Amygdala (tissue), 56 donors: ENCODE results near the gene SCAF11.

ENCODE experiments used
- DNase-seq, 56 donors: peaks; one replicate each; lab custom pipeline; 2025; lab: John Stamatoyannopoulos, UW

Gene SCAF11

DNA sequence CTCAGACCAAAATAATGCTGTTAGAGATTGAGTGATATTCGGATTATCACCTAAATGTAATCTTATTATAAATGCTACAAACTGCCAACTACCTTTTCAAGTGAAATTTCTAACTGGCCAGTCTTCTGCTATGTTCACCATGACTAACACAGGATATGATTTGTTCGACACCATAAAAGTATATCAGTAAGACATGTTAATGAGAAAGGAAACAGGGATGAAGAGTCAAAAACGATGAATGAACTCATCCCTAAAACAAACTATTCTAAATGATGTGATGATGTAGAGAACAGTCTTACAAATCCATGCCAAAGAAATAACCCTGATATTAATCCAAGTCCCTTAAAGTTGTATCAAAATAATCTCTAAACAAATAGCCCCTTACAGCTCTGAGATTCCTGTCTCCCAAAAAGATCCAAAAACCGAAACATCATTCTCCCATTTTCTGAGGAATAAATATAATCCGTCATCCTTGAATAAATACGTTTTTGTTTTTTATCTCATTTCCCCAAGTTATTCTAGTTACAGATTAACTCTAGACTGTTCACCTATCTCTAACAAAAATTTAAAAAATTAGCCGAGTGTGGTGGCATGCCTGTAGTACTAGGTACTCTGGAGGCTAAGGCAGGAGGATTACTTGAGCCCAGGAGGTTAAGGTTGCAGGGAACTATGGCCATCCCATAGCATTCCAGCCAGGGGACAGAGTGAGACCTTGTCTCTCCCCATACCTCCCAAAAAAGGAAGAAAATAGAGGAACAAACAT lies 9.1 kb downstream of the SCAF11 start:
- no peak for DNase-seq

DNA sequence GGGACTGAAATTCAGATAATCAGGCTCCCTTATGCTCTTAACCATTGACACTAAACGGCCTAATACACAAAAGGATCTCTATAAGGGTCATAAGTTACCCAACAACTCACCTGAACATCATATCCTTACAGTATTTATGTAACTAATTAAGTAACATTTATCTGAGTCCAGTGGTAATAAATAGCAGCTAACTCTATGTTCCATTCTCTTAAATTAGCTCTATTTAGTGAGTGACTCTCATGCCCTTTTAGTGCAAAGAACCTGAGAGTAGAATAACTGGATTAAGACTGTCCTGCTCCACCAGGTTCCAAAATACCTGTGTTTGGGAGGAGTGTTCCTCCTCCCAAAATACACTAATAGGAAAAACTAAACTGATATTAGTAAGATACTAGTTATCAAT lies 9.8 kb downstream of the SCAF11 start:
- no peak for DNase-seq

DNA sequence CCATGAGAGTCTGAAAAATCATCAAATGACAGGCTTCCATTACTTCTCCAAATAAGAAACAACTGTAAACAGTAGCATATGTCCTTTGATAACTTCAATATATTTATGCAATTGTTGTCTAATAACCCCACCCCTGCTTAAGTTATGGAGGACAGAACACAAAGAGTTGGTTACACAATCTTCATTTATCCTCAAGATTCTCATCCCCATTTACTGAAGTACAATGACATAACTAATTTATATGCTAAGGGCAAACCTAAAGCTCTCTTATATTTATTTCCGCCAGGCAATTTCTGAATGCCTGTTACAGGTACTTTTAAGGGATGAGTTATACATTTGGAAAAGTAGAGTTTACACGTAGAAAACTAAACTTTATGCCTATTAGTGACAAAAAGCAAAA lies 12.3 kb downstream of the SCAF11 start:
- DNase-seq: no peak

DNA sequence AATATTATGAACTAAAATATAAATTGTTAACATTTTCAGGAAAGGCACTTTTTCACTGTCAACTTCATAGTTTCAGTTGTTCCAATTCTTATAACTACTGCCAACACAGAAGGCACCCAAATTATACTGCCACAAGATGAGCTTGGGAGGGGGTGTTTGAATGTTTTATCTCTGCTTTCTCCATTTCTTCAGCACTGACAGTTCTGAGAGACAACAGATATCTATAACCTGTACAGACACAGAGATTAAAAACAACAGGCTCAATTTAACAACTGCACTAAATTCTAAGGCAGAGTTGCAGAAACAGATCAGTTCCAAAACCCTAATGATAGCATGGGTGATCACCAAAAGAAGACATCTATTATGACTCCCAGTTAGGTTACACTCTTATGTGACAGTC lies 12.8 kb downstream of the SCAF11 start:
- no peak for DNase-seq

DNA sequence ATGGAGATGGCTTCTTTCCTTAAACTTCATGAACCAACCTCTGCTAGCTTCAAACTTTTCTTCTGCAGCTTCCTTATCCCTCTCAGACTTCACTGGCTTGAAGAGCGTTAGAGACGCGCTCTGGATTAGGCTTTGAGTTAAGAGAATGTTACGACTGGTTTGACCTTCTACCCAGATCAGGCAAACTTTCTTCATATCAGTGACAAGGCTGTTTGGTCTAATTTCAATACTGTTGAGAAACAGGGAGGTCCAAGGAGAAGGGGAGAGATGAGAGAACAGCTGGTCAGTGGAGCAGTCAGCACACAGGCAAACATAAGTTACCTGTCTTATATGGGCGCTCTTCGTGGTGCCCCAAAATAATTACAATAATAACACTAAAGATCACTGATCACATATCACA lies 14.9 kb downstream of the SCAF11 start:
- DNase-seq: no peak

DNA sequence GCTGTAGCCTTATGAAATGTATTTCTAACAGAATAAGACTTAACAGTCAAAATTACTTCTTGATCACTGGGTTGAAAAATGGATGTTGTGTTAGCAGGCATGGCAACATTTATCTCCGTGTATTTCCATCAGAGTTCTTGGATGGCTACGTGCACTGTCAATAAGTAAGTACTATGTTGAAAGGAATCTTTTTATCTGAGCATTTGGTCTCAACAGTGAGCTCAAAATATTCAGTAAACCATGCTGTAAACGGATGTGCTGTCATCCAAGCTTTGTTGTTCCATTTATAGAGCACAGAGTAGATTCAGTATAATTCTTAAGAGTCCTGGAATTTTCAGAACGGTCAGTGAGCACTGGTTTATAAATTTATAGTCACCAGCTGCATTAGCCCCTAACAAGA lies 15.5 kb downstream of the SCAF11 start:
- DNase-seq: no peak

DNA sequence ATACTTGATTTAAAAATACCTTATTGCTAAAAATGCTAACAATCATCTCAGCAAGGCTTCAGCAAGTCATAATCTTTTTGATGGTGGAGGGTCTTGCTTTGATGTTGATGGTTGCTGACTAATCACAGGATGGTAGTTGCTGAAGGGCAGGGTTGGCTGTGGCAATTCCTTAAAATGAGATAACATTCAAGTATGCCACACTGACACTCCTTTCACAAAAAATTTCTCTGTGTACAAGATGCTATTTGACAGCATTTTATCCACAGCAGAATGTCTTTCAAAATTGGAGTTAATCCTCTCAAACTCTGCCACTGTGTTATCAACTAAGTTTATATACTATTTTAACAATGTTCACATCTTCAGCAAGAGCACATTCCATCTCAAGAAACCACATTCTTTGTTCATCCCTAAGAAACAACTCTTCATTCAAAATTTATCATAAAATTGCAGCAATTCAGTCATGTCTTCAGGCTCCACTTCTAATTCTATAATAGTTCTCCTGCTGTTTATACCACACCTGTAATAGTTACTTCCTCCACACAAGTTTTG lies 16.1 kb downstream of the SCAF11 start:
- no peak for DNase-seq

DNA sequence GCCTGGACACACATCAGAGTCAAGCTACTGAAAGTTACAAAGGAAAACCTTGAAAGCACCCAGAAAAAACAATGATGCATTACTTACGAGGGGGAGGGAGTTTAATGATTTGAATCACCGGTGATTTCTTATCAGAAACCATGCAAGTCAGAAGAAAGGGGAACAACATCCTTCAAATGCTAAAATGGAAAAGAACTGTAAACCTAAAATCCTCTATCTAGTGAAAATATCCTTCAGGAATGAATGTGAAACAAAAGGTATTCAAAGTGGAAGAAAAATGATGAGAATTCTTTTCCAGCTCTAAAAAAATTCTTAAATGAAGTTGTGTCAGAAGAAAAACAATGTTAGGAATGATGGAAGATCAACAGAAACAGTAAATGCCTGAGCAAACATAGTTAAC lies 16.8 kb downstream of the SCAF11 start:
- no peak for DNase-seq

DNA sequence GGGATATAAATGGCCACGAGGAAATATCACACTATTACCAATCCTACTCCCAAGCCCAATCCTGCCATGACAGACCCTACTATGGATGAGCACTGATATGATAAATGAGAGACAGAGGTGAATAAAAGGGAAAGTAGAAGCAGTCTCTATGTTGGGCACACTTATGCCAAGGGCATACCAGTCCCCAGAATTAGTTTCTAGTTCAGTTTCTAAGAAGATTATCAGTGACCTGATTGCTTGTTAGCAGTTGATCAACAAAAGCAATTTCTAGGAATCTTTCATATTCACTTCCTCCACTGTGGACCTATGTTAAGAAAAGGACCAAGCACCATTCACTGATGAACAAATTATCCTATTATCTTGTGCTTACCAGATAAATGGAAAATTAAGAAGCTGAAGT lies 20.0 kb downstream of the SCAF11 start:
- DNase-seq: no peak

DNA sequence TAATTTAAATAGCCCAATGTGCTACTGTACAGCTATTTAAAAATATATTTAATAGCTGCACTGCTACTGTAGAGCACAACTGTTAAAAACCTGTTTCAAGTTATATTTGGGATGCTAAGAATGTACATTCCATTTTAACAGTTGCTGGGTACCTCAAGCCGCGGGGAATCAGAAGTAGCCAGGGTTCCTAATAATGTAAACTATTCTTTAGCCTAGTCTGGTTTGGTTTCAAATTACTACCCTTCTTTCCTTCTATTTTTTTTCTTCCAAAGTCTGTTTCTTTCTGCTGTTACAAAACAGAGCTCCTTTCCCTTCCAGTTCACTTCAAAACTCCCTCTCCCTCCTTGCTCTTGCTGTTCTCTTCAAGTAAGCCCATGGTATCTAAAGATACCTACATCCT lies 21.3 kb downstream of the SCAF11 start:
- DNase-seq: no peak

DNA sequence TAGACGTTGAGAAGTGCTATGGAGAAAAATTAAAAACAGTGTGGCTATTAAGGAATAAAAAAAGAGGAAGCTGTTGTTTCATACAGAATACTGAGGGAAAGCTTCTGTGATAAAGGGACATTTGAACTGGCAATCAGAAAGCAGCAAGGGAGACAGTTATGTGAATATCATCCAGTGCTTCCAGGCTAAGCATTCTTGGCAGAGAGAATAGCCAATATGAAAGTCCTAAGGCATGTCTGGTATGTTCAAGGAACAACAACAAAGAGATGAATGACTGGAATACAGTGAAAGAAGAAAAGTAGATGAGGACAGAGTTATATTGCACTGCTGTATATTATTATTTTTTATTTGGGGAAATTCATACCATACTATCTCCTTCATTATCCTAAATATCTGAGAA lies 23.9 kb downstream of the SCAF11 start:
- no peak for DNase-seq

DNA sequence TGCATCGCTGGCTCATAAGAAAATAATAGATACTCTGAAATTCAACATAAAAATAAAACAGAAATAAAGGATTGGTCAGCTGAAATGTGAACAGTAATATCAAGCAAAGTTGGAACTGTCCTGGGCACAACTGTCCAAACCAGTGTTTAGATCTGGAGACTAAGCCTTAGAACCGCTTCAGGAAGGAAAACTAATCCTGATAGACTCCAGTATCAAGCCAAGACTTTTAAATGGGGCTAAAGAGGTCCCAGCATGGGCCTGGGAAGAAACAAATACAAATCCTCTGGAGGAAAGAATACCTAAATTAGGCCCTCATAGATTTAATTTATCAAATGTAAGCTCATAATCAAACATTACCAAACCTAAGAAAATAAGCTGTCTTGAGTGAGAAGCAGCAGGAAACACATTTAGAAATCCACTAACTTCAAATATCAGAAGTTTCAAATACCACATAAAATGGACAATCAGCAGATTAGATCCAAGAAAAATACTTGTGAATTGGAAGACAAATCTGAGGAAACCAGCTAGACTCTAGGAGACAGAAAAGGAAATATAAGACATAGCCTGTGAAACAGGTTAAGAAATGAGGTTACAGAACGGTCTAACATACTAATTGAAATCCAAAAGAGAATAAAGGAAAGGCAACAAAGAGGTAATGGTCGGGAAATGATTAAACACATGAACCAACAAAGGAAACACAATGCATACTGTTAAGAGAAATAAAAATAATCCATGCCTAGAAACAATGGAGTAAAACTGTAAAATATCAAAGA lies 27.6 kb downstream of the SCAF11 start:
- DNase-seq: no peak

DNA sequence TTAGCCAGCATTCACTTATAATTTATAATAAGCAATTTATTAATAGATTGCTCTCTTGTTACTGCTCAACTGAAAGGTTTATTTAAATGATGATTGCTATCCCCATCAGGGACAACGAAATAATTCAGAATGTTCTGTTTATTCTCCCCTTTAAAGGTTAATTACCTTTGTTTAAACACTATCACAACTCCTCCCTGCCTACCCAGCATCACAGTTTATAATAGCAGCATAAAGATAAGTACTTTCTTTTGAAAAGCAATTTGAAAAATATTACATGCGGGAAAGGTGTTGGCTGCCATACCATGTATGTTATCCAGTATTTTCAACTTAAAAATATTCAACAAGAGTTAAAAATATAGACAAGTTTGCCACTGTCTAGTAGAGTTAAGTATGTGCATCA lies 30.6 kb downstream of the SCAF11 start:
- no peak for DNase-seq

DNA sequence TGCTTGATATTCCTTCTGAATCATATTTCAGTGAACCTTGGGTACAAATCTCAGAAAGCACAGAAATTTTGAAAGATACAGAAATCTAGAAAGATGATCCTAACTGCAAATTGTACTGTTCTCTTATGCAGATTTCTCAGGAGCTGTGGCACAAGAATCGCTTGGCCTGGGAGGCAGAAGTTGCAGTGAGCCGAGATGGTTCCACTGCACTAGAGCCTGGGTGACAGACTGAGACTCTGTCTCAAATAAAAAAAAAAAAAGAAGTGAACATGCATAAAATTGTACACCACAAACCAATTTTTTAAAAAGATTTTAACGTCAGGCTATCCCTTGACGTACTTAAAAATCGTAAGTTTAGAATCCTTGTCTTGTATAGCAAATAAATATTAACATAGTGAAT lies 31.3 kb downstream of the SCAF11 start:
- DNase-seq: no peak

DNA sequence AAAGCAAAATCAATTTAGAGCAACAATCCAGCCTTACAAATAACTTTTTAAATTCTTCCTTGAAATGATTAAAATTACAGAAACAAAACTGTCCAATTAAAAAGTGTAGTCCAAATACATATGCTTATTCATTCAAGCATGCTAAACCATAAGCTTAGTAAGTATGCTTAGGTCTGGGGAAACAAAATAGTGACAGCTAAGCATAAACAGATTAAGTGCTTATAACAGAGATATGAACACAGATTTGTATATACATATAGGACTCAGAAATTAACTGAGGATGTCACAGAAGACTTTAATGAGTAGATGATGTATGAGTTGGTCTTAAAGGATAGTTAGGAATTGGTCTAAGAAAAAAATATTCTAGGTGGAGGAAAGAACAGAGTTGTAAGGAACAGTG lies 41.8 kb downstream of the SCAF11 start:
- no peak for DNase-seq

DNA sequence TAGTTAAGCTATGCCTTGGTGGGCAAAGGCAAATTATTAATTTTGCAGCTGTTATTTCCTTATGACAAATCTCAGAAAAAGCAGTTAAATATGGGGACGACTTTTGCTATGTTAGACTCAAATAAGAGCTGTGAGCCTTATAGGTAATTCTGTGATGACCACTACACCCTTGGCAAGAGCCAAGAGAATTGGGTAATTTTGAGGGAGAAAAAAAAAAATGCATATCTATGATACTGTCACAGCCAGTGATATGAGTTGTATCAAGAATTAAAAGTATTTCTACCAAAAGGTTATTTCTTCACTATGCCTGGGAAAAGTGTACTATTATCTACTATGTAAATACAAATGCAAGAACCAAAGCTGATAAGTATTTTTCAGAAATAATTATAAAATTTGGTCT lies 43.9 kb downstream of the SCAF11 start:
- no peak for DNase-seq

DNA sequence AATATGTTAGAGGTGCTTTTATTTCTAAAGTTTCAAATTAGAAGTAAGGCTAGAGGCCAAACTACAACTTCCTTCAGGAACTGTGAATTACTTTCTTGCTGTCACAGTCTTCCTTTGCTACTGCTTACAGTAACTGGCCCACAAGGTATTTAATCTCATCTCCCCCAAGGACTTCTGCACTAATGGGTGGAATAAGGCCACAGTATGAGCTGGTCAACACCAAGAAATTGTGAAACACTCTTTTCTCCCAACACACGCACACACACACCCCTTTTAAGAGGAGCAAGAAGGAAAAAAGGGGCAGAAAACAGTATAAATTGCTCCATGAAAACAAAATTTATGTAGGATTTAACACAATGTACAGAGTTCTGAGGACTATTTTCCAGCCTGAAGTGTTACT lies 45.6 kb downstream of the SCAF11 start:
- no peak for DNase-seq

DNA sequence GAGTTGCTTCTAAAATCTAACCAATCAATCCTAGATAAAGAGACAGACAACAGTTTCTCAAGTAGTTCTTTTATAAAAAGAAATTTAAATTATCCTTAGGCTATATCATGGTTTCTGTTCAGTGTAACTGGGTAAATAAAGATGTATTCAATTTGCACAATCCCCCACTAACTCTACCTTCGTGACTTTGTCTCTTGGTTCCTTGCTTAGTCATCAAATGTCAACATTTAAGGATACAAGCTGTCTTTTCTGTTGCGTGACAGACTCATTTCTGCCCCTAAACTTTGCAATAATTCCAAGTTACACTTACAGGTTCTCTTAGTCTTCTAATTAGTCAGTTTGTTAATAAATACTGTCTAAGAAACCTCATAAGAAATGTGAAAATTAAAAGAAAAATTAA lies 50.6 kb downstream of the SCAF11 start:
- DNase-seq: no peak

DNA sequence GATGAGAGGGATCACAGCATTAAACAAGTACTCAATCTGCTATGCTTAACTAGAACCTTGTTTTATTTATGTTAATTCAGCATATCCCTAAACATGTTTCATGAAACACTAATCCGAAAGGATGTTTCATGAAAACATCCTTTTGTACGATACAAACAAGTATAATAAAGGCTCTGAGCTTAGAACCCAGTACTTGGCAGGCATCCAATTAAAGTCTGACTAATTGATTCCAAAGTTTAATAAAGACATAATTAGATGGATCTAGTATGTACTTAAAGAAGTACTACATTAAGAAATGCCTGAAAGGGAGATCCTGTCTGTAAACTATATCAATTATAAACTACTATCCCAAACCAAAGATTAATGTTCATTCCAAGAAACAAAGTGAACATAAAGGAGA lies 51.8 kb downstream of the SCAF11 start:
- DNase-seq: no peak

DNA sequence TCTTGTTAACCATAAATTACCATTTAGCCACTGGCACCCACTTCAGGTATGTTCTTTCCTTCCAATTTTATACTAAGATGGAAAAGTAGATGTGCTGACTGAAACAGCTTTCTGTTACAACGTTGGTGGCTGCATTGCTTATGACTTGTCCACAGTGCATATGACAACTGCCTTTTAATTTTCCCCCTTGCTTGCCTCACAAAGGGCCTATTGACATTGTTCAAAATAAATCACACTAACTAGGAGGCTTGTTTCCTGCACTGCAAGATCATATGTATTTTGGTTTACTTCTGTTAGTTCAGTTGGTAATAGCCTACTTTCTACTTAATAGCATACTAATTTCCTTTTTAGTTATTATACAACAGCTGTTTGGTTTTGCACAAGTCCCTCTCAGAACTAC lies 55.4 kb downstream of the SCAF11 start:
- DNase-seq: no peak

DNA sequence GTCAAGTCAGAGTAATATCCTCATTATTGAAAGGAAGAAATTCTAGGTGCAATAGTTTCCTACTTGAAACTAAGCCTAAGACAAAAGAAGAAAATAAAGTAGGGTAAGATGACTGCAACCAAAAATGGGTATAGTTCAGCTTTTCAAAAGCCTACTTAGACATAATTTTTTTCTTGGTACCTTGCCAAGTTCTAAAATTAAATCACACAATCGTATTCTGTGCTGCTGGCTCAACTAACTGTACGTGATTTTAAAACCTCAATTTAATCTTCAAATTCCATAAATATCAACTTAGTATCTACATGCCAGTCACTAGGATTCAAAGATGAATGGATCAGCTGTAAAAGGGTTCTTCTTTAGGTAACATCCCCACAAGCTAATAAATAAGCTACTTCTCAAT lies 56.9 kb downstream of the SCAF11 start:
- no peak for DNase-seq

DNA sequence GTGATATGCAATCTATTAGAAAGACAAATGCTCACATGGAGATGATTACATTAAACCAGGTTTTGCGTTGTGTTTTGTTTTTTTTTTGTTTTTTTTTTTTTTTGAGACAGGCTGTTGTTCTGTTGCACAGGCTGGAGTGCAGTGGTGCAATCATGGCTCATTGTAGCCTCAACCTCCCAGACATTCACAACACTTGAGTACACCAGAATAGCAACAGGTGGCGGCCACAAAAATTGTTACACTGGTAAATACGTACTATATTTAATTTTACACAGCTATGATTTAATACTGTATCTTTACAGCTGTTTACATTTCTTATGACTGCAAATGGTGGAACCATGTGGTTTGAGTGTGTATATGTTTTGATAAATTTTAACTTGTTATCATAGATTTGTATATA lies 60.0 kb downstream of the SCAF11 start:
- no peak for DNase-seq
